Heart left ventricle (tissue), 16 donors: ENCODE data around the gene ZNF687. TPM values are rescaled to one million over a fixed set of nuclear protein-coding genes. Genes with fewer than 3 reads are reported as not detected.

Experiments
- ATAC-seq, 4 donors: fragments of 200-7000 bp; cut with Tn5 transposase; one replicate each; pipeline ENCODE4 v1.9.1; 2020 to 2022; ENCODE audit warnings: moderate library complexity in 4 of 4, mild to moderate bottlenecking in 3 of 4, moderate number of reproducible peaks in 1 of 4
- DNase-seq, 5 donors: peaks; one replicate each; pipeline ENCODE4 v3.0.0-alpha.2; 2020
- H3K27ac ChIP-seq, 12 donors: fragments of 200-600 bp; sonication (generic) in 4 of 12; one replicate each; pipeline versions ENCODE4 v1.5.0 to v1.8.0; 2016 to 2022; ENCODE audit warnings: mild to moderate bottlenecking in 2 of 12
- H3K27me3 ChIP-seq, 9 donors: fragments of 200-600 bp; sonication (generic) in 2 of 9; one replicate each; pipeline versions ENCODE4 v1.5.1 to v1.8.0; 2016 to 2022; ENCODE audit warnings: mild to moderate bottlenecking in 3 of 9
- H3K36me3 ChIP-seq, 9 donors: fragments of 200-600 bp; sonication (generic) in 2 of 9; one replicate each; pipeline versions ENCODE4 v1.5.0 to v1.8.0; 2018 to 2022; ENCODE audit warnings: mild to moderate bottlenecking in 2 of 9
- H3K4me1 ChIP-seq, 12 donors: fragments of 200-600 bp; sonication (generic) in 4 of 12; one replicate each; pipeline versions ENCODE4 v1.5.0 to v1.8.0; 2016 to 2022; ENCODE audit warnings: mild to moderate bottlenecking in 3 of 12
- H3K4me3 ChIP-seq, 12 donors: fragments of 200-600 bp; sonication (generic) in 4 of 12; one replicate each; pipeline versions ENCODE4 v1.5.0 to v1.8.0; 2017 to 2022; ENCODE audit warnings: mild to moderate bottlenecking in 9 of 12, moderate library complexity in 4 of 12
- H3K9me3 ChIP-seq, 12 donors: fragments of 200-600 bp; sonication (generic) in 4 of 12; one replicate each; pipeline versions ENCODE4 v1.5.0 to v1.8.0; 2016 to 2022; ENCODE audit warnings: mild to moderate bottlenecking in 1 of 12
- CTCF ChIP-seq, 12 donors: fragments of 200-600 bp; sonication (generic) in 4 of 12; IDR thresholded peaks; one replicate each; pipeline versions ENCODE4 v1.5.0 to v1.8.0; 2018 to 2022; ENCODE audit warnings: antibody characterized with exemption in 12 of 12, mild to moderate bottlenecking in 5 of 12
- POLR2A ChIP-seq, 2 donors: fragments of 450-650 bp; IDR thresholded peaks; one replicate each; pipeline ENCODE4 v1.6.1; 2017; ENCODE audit warnings: antibody characterized with exemption in 2 of 2, mild to moderate bottlenecking in 2 of 2, moderate library complexity in 2 of 2
- WGBS, 4 donors: extraction: QIAGEN DNeasy Blood & Tissue Kit in 2 of 4; methylation state at CpG; one replicate each; pipeline versions ENCODE4 v1.1.5 to v1.1.7; 2013 to 2018; 5-methylcytosine and 5-hydroxymethylcytosine counted together
- intact Hi-C, 10 donors: fragments of 100-400 bp; cut with DNase I; formaldehyde crosslinking; loops; one replicate each; pipeline versions ENCODE4 v1.11.1 to v1.14.2; 2022
- polyA plus RNA-seq, 2 donors: library from polyadenylated mRNA; stranded (reverse); fragments of 200-250 nt; gene quantifications; one replicate each; pipeline ENCODE4 v1.2.3, GENCODE V29; 2013
- total RNA-seq, 9 donors: library from RNA; depleted of rRNA in 2 of 9; stranded (reverse); fragments of >200 nt in 2 of 9; fragmentation: NEBNext Ultra II Directional in 3 of 9; extraction: Animal tissue kit (Norgen Biotek cat#: 25700) in 3 of 9; gene quantifications; one replicate each; pipeline versions ENCODE4 v1.1.0 to v1.2.4, GENCODE V29; 2016 to 2023
- donor health status: ischemic (EF 13 %, LVEDD 7.1; RV severe dilation, severe dysfunction).
- donor health status: healthy with polysubstance abuse.
- donor health status: DM: no; HTN: yes; CAD: no.
- donor health status: DM: no; HTN: no; CAD: no.
- donor health status: ischemic (EF 25% LVEDD 6.9; RV normal size, moderate dysfunction).
- donor health status: ischemic (EF 25% LVEDD 5.7; RV mildly dilated, moderate dysfunction).
- donor health status: healthy.
- donor health status: DM: yes; HTN: yes; CAD: no.
- donor health status: ischemic (EF 35%, LVEDD 5.7; RV mildly dilated, moderate dysfunction).
- donor health status: nonischemic (EF 11% LVEDD 7.7; RV severe dilation, severe dysfunction).
- donor health status: DM: yes; HTN: yes; CAD: no.
- donor health status: PGD.
- donor health status: ischemic (EF 29% LVEDD 5.4; RV normal size, mild dysfunction).
- donor health status: nonischemic (EF 23%, LVEDD 6.1; RV moderate dilation, normal function).

The ZNF687 gene
- total and polyA plus RNA-seq, 11 donors, result 6.9 to 30.3 (median 13.4) TPM

- no peaks in the 10 kb centered on the region for H3K27me3 ChIP-seq
- no peak overlapping the region for H3K4me3 ChIP-seq
- TF ChIP-seq POLR2A (IDR thresholded peaks at IDR 0.05), result no peak
- TF ChIP-seq CTCF (IDR thresholded peaks at IDR 0.05), result no peak
- H3K27ac ChIP-seq, result no peak overlapping the region
- WGBS, 4 donors, result 75 to 85% (median 81%) methylated on average over 11 to 18 of the region's 18 CpGs
- ATAC-seq (peak in 3 of 4 donors; percentile 2 to 8 (median 6)), DNase-seq (no peak)
- no peaks in the 10 kb centered on the region for H3K9me3 ChIP-seq
- H3K36me3 ChIP-seq, result peaks cover 0 to 95% (median 87%) of the 10 kb centered on the region in 9 donors
- intact Hi-C loops, result no loop called here
- H3K4me1 ChIP-seq, result peaks cover 0 to 13% (median under 1%) of the 10 kb centered on the region in 12 donors
Observed at GRCh38 chr1:151289080-151289935, 7.2 kb downstream of the ZNF687 start.

- ATAC-seq (peak in 2 of 4 donors; percentile 1 to 2), DNase-seq (no peak)
- intact Hi-C loops, result loop anchor here in 1 of 10 donors (10.0 kb wide), 1 partner anchor 105 kb away; the partner anchor contains the start of gene PSMB4
- H3K4me1 ChIP-seq, result peaks cover 0 to 11% (median 0%) of the 10 kb centered on the region in 12 donors
- no peak overlapping the region for H3K27ac ChIP-seq
- WGBS, 4 donors, result 87 to 90% (median 89%) methylated on average over 14 to 21 of the region's 21 CpGs
- TF ChIP-seq CTCF (IDR thresholded peaks at IDR 0.05) (no peak), POLR2A (IDR thresholded peaks at IDR 0.05) (no peak)
- H3K36me3 ChIP-seq, result peaks cover 0 to 100% (median 95%) of the 10 kb centered on the region in 9 donors
- H3K4me3 ChIP-seq, result no peak overlapping the region
- H3K9me3 ChIP-seq, result no peaks in the 10 kb centered on the region
- no peaks in the 10 kb centered on the region for H3K27me3 ChIP-seq
Observed at GRCh38 chr1:151289991-151290708, 8.1 kb downstream of the ZNF687 start.

- Histone ChIP-seq H3K36me3 (peaks cover 0 to 100% (median 98%) of the 10 kb centered on the region in 9 donors), H3K27ac (no peak overlapping the region), H3K4me1 (peaks cover 0 to 11% (median 0%) of the 10 kb centered on the region in 12 donors), H3K9me3 (no peaks in the 10 kb centered on the region), H3K4me3 (no peak overlapping the region), H3K27me3 (no peaks in the 10 kb centered on the region)
- TF ChIP-seq POLR2A (IDR thresholded peaks at IDR 0.05) (no peak), CTCF (IDR thresholded peaks at IDR 0.05) (no peak)
- DNase-seq (no peak), ATAC-seq (no peak)
- WGBS, 4 donors, result 75 to 88% (median 85%) methylated on average over 14 to 19 of the region's 19 CpGs
- intact Hi-C loops, result loop anchor here in 1 of 10 donors (10.0 kb wide), 1 partner anchor 104 kb away; the partner anchor contains the start of gene PSMB4
Observed at GRCh38 chr1:151290709-151291303, 8.7 kb downstream of the ZNF687 start.
